GM12891 (cell line): ENCODE results near the gene STXBP2.

ENCODE experiments used
- PAX5 ChIP-seq: IDR thresholded peaks from 2 replicates; pipeline ENCODE4 v1.6.1; 2011; ENCODE audit warnings: low read length, moderate library complexity, mild to moderate bottlenecking; ENCODE audit not compliant: insufficient read depth, severe bottlenecking
- POLR2A ChIP-seq: IDR thresholded peaks from 2 replicates; pipeline ENCODE4 v1.6.1; 2011; ENCODE audit warnings: low read depth, low read length, control low read depth
- POLR2AphosphoS5 ChIP-seq: IDR thresholded peaks from 2 replicates; pipeline ENCODE4 v1.6.1; 2011; ENCODE audit warnings: low read depth, low read length, control low read depth
- POU2F2 ChIP-seq: IDR thresholded peaks from 2 replicates; pipeline ENCODE4 v1.6.1; 2011; ENCODE audit warnings: low read depth, mild to moderate bottlenecking, control low read depth, low read length, moderate library complexity
- SPI1 ChIP-seq: IDR thresholded peaks from 2 replicates; pipeline ENCODE4 v1.6.1; 2011; ENCODE audit warnings: low read depth, low read length, control low read depth
- TAF1 ChIP-seq: IDR thresholded peaks from 2 replicates; pipeline ENCODE4 v1.6.1; 2011; ENCODE audit warnings: low read depth, low read length, control low read depth

DNA sequence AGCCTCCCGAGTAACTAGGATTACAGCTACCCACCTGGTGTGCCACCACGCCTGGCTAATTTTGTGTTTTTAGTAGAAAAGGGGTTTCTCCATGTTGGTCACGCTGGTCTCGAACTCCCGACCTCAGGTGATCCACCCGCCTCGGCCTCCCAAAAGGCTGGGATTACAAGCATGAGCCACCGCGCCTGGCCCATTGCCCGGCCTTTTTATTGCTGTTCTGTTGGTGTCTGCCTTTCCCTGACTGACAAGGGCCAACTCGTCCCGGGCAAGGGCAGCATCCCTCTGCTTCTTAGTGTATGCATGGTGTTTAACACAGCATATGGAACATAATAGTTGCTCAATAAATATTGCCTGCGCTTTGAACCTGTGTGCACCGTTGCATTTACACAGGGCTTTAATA is 25.7 kb downstream of the STXBP2 start:
- TF ChIP-seq POLR2AphosphoS5 (no peak), POLR2A (no peak), TAF1 (no peak), PAX5 (no peak), SPI1 (no peak), POU2F2 (no peak)
